NB4 (cell line): ENCODE results near the gene ZWILCH.

Experiments
- CTCF ChIP-seq: IDR thresholded peaks from one replicate; pipeline ENCODE4 v1.5.1; 2012; ENCODE audit warnings: low read depth, low read length
- MAX ChIP-seq: IDR thresholded peaks from 2 replicates; pipeline ENCODE4 v1.6.1; 2011; ENCODE audit warnings: low read depth, low read length
- MYC ChIP-seq: IDR thresholded peaks from 2 replicates; pipeline ENCODE4 v1.6.1; 2011; ENCODE audit warnings: low read depth, low read length
- POLR2A ChIP-seq: IDR thresholded peaks from 2 replicates; pipeline ENCODE4 v1.6.1; 2011; ENCODE audit warnings: mild to moderate bottlenecking; ENCODE audit not compliant: insufficient read length; ENCODE audit errors: extremely low read depth

GRCh38 chr15:66588971-66589370 lies 83.8 kb downstream of the ZWILCH start:
- TF ChIP-seq POLR2A (no peak), CTCF (no peak), MAX (no peak), MYC (no peak)
